ENCODE measurements around the gene KRTAP10-4. TPM values are rescaled to one million over a fixed set of nuclear protein-coding genes. Genes with fewer than 3 reads are reported as not detected.
"Not testable (repeated sequence)": the region's sequence is repeated elsewhere in the genome, so short reads cannot be mapped to it uniquely, and the experiment has no call there.

The KRTAP10-4 gene
- total RNA-seq, 1 donor from 2014 or later: not detected

DNA sequence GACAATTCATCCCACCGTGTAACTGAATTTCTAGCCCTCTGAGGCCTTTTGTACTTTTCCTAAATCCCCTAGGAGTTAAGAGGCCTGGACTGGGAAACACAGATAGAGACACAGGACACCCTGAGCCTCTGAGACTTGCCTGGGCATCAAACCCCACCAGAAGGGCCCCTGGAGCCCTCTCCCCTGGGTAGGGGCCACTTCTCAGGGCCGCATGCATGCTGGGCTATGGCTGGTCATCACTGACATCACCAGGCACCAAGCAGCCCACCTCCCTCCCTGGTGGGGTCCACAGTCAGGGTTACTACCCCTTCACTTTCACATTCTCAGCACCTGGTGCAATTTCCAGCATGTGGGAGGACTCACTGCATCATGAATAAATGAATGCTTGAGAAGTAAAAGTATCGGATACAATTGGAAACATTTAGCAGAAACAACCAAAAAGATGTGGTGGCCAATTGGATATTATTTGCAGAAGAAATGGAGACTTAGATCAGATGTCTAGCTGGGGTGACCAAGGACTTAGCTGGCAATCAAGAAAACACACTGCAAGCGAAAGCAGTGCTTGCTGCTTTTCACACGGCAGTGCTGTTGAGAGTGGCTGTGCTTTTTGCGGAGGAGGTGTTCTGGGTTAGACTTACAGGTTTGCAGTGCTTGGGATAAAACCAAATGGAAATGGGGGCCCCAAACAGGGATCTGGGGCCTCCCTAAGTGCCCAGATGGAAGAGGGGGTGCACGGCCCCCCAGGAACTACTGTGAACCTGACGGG, 25.9 kb downstream of the KRTAP10-4 start:
- intact Hi-C loops (cut with micrococcal nuclease): no loop called here
- H3K36me3 Mint-ChIP-seq (ENCODE audit: low read depth): no peaks in the 10 kb centered on the region
- no peaks in the 10 kb centered on the region for H3K4me1 Mint-ChIP-seq
- ATAC-seq (ENCODE audit: low read depth) (no peak), DNase-seq (no peak)
- CTCF ChIA-PET: no interaction called here
- H3K27me3 Mint-ChIP-seq: peaks cover 23% of the 10 kb centered on the region
- no peak overlapping the region for H3K27ac Mint-ChIP-seq
- H3K4me3 Mint-ChIP-seq: no peak overlapping the region
- TF ChIP-seq, protein P1, sequence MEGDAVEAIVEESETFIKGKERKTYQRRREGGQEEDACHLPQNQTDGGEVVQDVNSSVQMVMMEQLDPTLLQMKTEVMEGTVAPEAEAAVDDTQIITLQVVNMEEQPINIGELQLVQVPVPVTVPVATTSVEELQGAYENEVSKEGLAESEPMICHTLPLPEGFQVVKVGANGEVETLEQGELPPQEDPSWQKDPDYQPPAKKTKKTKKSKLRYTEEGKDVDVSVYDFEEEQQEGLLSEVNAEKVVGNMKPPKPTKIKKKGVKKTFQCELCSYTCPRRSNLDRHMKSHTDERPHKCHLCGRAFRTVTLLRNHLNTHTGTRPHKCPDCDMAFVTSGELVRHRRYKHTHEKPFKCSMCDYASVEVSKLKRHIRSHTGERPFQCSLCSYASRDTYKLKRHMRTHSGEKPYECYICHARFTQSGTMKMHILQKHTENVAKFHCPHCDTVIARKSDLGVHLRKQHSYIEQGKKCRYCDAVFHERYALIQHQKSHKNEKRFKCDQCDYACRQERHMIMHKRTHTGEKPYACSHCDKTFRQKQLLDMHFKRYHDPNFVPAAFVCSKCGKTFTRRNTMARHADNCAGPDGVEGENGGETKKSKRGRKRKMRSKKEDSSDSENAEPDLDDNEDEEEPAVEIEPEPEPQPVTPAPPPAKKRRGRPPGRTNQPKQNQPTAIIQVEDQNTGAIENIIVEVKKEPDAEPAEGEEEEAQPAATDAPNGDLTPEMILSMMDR (IDR thresholded peaks at IDR 0.05): no peak
- H3K9me3 Mint-ChIP-seq: peaks cover 4% of the 10 kb centered on the region
- POLR2A ChIA-PET: no interaction called here

DNA sequence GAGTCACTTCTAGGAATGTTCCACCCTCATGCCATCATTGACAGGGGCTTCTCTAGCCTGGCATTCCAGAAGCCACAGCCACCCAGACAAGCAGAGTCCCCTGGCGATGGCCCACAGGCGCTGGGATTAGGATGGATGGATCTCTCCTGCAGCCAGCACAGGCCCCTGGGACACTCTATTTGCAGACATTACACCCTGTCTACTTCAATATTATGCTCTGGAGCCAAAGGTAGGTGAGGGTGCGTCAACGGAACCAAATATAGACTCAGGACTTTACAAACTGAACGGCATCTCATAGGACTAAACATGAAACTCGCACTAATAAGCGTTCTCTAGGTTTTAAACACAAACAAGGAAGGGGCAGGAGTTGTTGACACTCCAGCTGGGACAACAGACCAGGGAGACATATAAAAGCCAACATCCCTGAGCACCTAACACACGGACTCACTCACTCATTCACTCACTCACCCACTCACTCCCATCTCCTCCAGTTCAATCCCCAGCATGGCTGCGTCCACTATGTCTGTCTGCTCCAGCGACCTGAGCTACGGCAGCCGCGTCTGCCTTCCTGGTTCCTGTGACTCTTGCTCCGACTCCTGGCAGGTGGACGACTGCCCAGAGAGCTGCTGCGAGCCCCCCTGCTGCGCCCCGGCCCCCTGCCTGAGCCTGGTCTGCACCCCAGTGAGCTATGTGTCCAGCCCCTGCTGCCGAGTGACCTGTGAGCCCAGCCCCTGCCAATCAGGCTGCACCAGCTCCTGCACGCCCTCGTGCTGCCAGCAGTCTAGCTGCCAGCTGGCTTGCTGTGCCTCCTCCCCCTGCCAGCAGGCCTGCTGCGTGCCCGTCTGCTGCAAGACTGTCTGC, 26.8 kb downstream of the KRTAP10-4 start, which contains the start of gene KRTAP10-7:
Gene KRTAP10-7, plus strand, starts transcription at position 480 of the 861 bp plus-strand sequence. Its CDS starts 25 bp downstream, at position 505.
- DNase-seq; H3K9me3 Mint-ChIP-seq; ATAC-seq (ENCODE audit: low read depth); H3K4me3 Mint-ChIP-seq; intact Hi-C loops (cut with micrococcal nuclease); H3K4me1 Mint-ChIP-seq; H3K27ac Mint-ChIP-seq; CTCF ChIA-PET; POLR2A ChIA-PET; H3K36me3 Mint-ChIP-seq (ENCODE audit: low read depth): not testable (repeated sequence)
- peaks cover 26% of the 10 kb centered on the region for H3K27me3 Mint-ChIP-seq

DNA sequence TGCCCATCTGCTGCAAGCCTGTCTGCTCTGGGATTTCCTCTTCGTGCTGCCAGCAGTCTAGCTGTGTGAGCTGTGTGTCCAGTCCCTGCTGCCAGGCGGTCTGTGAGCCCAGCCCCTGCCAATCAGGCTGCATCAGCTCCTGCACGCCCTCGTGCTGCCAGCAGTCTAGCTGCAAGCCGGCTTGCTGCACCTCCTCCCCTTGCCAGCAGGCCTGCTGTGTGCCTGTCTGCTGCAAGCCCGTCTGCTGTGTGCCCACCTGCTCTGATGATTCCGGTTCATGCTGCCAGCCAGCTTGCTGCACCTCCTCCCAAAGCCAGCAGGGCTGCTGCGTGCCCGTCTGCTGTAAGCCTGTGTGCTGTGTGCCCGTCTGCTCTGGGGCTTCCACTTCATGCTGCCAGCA, 27.6 kb downstream of the KRTAP10-4 start:
- ATAC-seq (ENCODE audit: low read depth); CTCF ChIA-PET; POLR2A ChIA-PET: not testable (repeated sequence)

DNA sequence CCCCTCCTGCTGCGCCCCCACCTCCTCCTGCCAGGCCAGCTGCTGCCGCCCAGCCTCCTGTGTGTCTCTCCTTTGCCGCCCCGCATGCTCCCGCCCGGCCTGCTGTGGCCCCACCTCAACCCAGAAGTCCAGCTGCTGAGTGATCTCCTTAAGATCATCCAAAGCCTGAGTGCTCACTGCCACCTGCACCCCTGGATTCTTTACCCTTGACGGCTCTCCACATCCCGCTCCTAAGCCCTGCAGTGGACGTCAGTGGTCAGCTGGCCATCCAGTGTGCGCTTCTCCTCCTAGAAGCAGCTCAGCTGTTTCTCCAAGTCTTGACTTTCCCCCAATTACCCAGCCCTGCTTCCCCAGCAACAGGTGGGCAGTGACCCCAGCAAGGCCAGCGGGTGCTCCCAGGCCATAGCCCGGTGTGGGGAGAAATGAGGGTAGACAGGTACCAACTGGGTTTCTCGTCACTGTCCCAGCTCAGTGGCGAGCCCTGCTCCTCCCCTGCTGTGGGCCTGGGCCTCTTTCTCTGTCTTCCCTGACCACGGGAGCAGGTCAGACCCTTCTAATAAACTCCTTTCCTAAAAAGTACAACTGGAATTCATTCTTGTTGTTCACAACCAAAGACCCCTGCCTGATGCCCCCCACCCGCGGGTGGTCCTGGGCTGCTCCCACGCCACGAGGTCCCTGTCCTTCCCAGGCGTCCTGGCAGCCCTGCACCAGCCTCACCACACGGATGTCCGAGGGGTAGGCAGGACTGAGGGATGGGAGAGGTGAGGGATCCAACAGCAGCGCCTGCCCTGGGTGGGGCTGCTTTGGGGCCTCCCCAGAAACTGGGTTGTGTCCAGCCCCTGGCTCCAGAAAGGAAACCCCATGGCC, 28.3 kb downstream of the KRTAP10-4 start:
- H3K36me3 Mint-ChIP-seq (ENCODE audit: low read depth): no peaks in the 10 kb centered on the region
- peaks cover 30% of the 10 kb centered on the region for H3K27me3 Mint-ChIP-seq
- TF ChIP-seq, protein P1 (IDR thresholded peaks at IDR 0.05): no peak
- no peak overlapping the region for H3K27ac Mint-ChIP-seq
- no peak for ATAC-seq (ENCODE audit: low read depth)
- no peak for DNase-seq
- no peaks in the 10 kb centered on the region for H3K4me1 Mint-ChIP-seq
- no peak overlapping the region for H3K4me3 Mint-ChIP-seq
- ChIA-PET CTCF (no interaction called here), POLR2A (no interaction called here)
- intact Hi-C loops (cut with micrococcal nuclease): no loop called here
- peaks cover 15% of the 10 kb centered on the region for H3K9me3 Mint-ChIP-seq

More for the DNA sequence above, 27.6 kb downstream of the KRTAP10-4 start:
- DNase-seq; H3K27ac Mint-ChIP-seq; intact Hi-C loops (cut with micrococcal nuclease); H3K4me3 Mint-ChIP-seq; H3K36me3 Mint-ChIP-seq (ENCODE audit: low read depth); H3K4me1 Mint-ChIP-seq: not testable (repeated sequence)
- H3K9me3 Mint-ChIP-seq: peaks cover 12% of the 10 kb centered on the region
- H3K27me3 Mint-ChIP-seq: peaks cover 26% of the 10 kb centered on the region

DNA sequence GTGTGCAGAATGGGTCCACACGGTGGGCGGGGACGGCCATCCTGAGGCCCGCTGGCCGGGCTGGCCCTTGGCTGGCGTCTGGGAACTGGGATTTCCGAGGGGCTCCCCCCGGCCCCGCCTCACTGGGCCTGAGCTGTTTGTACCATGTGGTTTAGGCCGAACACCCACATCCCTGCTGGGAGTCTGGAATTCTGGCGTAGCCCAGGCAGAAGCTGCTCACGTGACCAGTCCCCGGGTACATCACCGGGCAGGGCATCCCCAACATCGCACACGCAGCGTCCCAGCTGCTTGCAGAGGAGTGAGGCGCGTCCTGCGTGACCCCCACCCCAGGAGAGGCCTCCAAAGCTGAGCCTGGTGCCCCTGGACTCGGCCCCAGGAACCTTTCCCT, 28.9 kb downstream of the KRTAP10-4 start:
- DNase-seq (no peak), ATAC-seq (ENCODE audit: low read depth) (no peak)
- peaks cover 30% of the 10 kb centered on the region for H3K27me3 Mint-ChIP-seq
- H3K36me3 Mint-ChIP-seq (ENCODE audit: low read depth): no peaks in the 10 kb centered on the region
- POLR2A ChIA-PET: no interaction called here
- TF ChIP-seq, protein P1 (IDR thresholded peaks at IDR 0.05): no peak
- H3K4me1 Mint-ChIP-seq: no peaks in the 10 kb centered on the region
- no peak overlapping the region for H3K4me3 Mint-ChIP-seq
- intact Hi-C loops (cut with micrococcal nuclease): no loop called here
- no peak overlapping the region for H3K27ac Mint-ChIP-seq
- H3K9me3 Mint-ChIP-seq: peaks cover 15% of the 10 kb centered on the region
- CTCF ChIA-PET: no interaction called here

Data from activated B cell treated with CpG ODN at 0.5 μM for 24 hours (primary cell).